Measurements from ENCODE around the gene ROR1.

The ROR1 gene

DNA sequence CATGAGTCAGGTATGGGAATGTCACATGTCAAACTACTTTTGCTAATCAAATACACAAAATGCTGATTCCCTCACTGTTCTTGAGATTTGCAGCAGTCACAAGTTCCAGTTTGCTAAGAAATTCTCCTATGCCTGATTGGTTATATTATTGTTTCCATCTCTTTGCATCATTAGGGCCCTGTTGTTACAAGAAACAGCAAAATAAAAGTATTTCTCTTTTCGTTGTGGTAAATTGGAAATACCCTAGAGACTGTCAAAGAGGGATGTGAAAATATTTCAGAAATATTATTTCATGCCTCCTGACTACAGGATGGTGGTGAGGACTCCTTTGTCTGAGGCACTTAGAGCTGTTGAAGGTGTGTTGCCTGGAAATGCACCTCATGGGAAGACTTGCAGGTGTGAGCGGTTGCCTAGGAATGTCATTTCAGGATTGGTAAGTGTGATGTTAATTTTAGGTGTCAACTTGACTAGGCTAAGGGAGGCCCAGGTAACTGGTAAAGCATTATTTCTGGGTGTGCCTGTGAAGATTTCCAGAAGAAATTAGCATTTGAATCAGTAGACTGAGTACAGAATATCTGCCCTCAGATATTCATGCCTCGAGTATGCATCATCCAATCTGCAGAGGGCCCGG lies 117.4 kb downstream of the ROR1 start:
- TF ChIP-seq ZNF565 (CRISPR knock-in tag; conservative IDR thresholded peaks at IDR 0.05; ENCODE audit: low read depth) (no peak), ISL1 (CRISPR knock-in tag; IDR thresholded peaks at IDR 0.05) (no peak), TOX (CRISPR knock-in tag; IDR thresholded peaks at IDR 0.05; ENCODE audit: borderline replicate concordance) (no peak), ZC3H10 (CRISPR knock-in tag; IDR thresholded peaks at IDR 0.05) (no peak), BACH2 (CRISPR knock-in tag; IDR thresholded peaks at IDR 0.05; ENCODE audit: borderline replicate concordance) (no peak), ESRRG (CRISPR knock-in tag; IDR thresholded peaks at IDR 0.05) (no peak)
- no peak for ATAC-seq

DNA sequence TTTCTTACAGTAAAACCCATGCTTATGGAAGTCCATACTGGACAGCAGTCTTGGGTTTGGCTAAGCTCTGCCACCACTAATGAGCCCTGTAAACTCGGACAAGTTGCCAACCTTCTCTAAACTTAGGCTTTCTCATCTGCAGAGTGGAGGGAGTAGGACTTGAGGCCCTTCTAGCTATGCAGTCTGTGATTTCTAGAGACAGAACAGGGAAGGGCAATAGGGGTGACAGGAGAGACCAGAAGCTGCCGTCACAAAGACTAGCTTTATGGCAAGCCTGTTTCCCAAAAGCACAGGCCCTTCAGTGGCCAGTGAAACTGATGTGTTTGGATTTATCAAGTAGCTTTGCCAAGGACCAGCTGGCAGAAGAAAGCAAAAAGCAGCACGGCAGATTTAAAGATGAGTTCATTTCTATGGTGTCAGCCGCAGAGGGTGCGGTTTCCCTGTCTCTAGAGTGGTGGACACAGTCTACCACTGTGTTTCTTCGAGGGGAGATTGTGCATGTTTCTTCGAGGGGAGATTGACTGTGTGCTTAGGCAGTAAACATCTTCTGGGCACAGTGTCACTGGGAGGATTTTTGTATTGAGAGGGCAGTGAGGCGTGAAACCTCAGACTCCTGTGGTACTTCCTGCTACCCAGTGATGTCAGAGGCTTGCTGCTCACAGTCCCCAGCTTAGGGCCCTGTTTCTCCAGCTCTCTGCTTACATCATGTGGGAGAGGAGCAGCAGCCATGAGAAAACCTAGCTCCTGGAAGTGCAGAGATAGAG lies 119.0 kb downstream of the ROR1 start:
- no peak for TF ChIP-seq SNAI2 (CRISPR knock-in tag; IDR thresholded peaks at IDR 0.05)
- ATAC-seq, result peak; percentile 69

DNA sequence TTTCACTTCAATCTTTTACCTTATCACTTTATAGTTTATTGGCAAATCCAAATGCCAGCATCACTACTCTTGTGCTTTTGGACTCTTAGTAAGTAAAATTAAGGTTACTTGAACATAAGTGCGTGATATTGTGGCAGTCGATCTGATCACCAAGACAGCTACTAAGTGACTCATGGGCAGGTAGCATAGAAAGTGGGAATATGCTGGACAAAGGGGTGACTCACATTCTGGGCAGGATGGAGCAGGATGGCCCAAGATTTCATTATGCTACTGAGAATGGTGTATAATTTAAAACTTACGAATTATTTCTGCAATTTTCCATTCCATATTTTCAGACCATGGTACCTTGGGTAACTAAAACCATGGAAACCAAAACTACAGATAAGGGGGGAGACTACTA lies 120.2 kb downstream of the ROR1 start:
- peak; percentile 41; the same call in 1 of the 3 replicates for ATAC-seq
- TF ChIP-seq PPARA (CRISPR knock-in tag; IDR thresholded peaks at IDR 0.05; ENCODE audit: borderline replicate concordance) (no peak), RARB (CRISPR knock-in tag; IDR thresholded peaks at IDR 0.05) (no peak), ISL1 (CRISPR knock-in tag; IDR thresholded peaks at IDR 0.05) (no peak), SNAI2 (CRISPR knock-in tag; IDR thresholded peaks at IDR 0.05) (no peak), ZC3H10 (CRISPR knock-in tag; IDR thresholded peaks at IDR 0.05) (no peak), ZNF8 (CRISPR knock-in tag; IDR thresholded peaks at IDR 0.05) (no peak), TOX (CRISPR knock-in tag; IDR thresholded peaks at IDR 0.05; ENCODE audit: borderline replicate concordance) (no peak), ZFP3 (CRISPR knock-in tag; IDR thresholded peaks at IDR 0.05) (no peak)
- TF ChIP-seq, protein P1, sequence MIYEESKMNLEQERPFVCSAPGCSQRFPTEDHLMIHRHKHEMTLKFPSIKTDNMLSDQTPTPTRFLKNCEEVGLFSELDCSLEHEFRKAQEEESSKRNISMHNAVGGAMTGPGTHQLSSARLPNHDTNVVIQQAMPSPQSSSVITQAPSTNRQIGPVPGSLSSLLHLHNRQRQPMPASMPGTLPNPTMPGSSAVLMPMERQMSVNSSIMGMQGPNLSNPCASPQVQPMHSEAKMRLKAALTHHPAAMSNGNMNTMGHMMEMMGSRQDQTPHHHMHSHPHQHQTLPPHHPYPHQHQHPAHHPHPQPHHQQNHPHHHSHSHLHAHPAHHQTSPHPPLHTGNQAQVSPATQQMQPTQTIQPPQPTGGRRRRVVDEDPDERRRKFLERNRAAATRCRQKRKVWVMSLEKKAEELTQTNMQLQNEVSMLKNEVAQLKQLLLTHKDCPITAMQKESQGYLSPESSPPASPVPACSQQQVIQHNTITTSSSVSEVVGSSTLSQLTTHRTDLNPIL (CRISPR knock-in tag; IDR thresholded peaks at IDR 0.05; ENCODE audit: low read depth), result no peak

DNA sequence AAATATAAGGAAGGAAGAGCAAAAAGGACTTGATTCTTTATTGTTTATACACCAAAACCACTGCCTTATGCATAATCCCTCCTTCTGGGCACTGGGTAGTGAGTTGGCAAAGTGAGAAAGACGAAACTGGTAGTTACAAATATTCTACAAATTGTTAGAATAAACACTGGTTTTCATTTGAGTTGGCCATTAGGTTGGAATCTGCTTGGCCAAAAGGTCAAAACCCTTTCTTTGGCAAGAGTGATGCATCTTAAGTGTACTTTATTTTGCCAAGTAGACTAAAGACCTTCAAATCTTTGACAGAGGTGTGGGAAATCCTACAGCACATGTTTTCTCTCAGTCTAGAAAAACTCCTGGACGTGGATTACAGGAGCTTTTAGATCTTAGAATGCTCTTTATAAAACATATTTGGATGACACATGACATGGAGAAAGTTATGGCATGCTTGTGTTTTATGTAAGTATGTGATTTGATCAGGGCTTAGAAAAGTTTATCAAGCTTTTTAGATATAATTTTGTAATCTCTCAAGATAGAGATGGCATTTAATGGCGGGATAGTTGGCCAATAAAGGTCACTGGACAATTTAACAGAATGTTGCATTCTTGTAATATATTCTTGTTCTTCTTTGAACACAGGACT lies 120.9 kb downstream of the ROR1 start:
- no peak for ATAC-seq
- TF ChIP-seq ISL1 (CRISPR knock-in tag; IDR thresholded peaks at IDR 0.05) (peak; percentile 97), TCF4 (CRISPR knock-in tag; IDR thresholded peaks at IDR 0.05; ENCODE audit: borderline replicate concordance) (0 out of 2 replicates have a peak, but pooled peaks have one; percentile 12), ZNF70 (CRISPR knock-in tag; IDR thresholded peaks at IDR 0.05) (no peak), OSR1 (CRISPR knock-in tag; IDR thresholded peaks at IDR 0.05) (no peak), ZC3H10 (CRISPR knock-in tag; IDR thresholded peaks at IDR 0.05) (no peak)
- TF ChIP-seq, protein P2, sequence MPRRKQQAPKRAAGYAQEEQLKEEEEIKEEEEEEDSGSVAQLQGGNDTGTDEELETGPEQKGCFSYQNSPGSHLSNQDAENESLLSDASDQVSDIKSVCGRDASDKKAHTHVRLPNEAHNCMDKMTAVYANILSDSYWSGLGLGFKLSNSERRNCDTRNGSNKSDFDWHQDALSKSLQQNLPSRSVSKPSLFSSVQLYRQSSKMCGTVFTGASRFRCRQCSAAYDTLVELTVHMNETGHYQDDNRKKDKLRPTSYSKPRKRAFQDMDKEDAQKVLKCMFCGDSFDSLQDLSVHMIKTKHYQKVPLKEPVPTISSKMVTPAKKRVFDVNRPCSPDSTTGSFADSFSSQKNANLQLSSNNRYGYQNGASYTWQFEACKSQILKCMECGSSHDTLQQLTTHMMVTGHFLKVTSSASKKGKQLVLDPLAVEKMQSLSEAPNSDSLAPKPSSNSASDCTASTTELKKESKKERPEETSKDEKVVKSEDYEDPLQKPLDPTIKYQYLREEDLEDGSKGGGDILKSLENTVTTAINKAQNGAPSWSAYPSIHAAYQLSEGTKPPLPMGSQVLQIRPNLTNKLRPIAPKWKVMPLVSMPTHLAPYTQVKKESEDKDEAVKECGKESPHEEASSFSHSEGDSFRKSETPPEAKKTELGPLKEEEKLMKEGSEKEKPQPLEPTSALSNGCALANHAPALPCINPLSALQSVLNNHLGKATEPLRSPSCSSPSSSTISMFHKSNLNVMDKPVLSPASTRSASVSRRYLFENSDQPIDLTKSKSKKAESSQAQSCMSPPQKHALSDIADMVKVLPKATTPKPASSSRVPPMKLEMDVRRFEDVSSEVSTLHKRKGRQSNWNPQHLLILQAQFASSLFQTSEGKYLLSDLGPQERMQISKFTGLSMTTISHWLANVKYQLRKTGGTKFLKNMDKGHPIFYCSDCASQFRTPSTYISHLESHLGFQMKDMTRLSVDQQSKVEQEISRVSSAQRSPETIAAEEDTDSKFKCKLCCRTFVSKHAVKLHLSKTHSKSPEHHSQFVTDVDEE (CRISPR knock-in tag; IDR thresholded peaks at IDR 0.05), result peak; percentile 51; the same call in 1 of the 2 replicates
- TF ChIP-seq, protein P3, sequence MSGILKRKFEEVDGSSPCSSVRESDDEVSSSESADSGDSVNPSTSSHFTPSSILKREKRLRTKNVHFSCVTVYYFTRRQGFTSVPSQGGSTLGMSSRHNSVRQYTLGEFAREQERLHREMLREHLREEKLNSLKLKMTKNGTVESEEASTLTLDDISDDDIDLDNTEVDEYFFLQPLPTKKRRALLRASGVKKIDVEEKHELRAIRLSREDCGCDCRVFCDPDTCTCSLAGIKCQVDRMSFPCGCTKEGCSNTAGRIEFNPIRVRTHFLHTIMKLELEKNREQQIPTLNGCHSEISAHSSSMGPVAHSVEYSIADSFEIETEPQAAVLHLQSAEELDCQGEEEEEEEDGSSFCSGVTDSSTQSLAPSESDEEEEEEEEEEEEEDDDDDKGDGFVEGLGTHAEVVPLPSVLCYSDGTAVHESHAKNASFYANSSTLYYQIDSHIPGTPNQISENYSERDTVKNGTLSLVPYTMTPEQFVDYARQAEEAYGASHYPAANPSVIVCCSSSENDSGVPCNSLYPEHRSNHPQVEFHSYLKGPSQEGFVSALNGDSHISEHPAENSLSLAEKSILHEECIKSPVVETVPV (CRISPR knock-in tag; IDR thresholded peaks at IDR 0.05), result 0 out of 2 replicates have a peak, but pooled peaks have one; percentile 21

DNA sequence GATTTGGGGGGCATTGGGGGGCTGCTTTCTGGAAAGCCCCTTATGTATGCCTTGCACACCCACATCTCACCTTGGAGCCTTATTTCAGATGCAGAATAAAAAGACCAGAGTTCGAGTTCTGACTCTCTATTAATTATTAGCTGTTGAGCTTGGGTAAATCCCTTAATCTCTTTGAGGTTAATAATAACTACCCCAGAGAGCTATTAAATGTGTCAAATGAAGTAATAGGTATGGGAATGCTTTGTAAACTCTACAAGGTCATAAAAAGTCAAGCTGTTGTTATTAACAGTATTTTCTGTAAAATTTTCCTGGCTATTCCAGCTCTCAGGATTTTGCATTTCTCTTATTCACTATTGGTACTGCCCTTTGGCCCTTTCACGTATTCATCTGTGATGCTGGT lies 122.9 kb downstream of the ROR1 start:
- no peak for ATAC-seq
- TF ChIP-seq, protein P1 (CRISPR knock-in tag; IDR thresholded peaks at IDR 0.05; ENCODE audit: low read depth), result no peak
- no peak for TF ChIP-seq TCF4 (CRISPR knock-in tag; IDR thresholded peaks at IDR 0.05; ENCODE audit: borderline replicate concordance)
- TF ChIP-seq BACH2 (CRISPR knock-in tag; IDR thresholded peaks at IDR 0.05; ENCODE audit: borderline replicate concordance), result no peak
- no peak for TF ChIP-seq ARNTL (CRISPR knock-in tag; IDR thresholded peaks at IDR 0.05; ENCODE audit: borderline replicate concordance, low read depth)
- TF ChIP-seq GLIS3 (CRISPR knock-in tag; IDR thresholded peaks at IDR 0.05), result no peak
- TF ChIP-seq ZFP30 (CRISPR knock-in tag; IDR thresholded peaks at IDR 0.05), result no peak
- TF ChIP-seq SNAI2 (CRISPR knock-in tag; IDR thresholded peaks at IDR 0.05), result no peak
- no peak for TF ChIP-seq ISL1 (CRISPR knock-in tag; IDR thresholded peaks at IDR 0.05)
- no peak for TF ChIP-seq OSR1 (CRISPR knock-in tag; IDR thresholded peaks at IDR 0.05)
- TF ChIP-seq, protein P3 (CRISPR knock-in tag; IDR thresholded peaks at IDR 0.05), result no peak
- no peak for TF ChIP-seq ZC3H10 (CRISPR knock-in tag; IDR thresholded peaks at IDR 0.05)
- no peak for TF ChIP-seq PPARA (CRISPR knock-in tag; IDR thresholded peaks at IDR 0.05; ENCODE audit: borderline replicate concordance)
- no peak for TF ChIP-seq ESRRG (CRISPR knock-in tag; IDR thresholded peaks at IDR 0.05)
- TF ChIP-seq ZNF8 (CRISPR knock-in tag; IDR thresholded peaks at IDR 0.05), result no peak
- TF ChIP-seq ZNF565 (CRISPR knock-in tag; conservative IDR thresholded peaks at IDR 0.05; ENCODE audit: low read depth), result no peak
- TF ChIP-seq RARB (CRISPR knock-in tag; IDR thresholded peaks at IDR 0.05), result no peak

Measured in SK-N-SH treated with all-trans-retinoic acid at 6 μM for 48 hours (cell line).